Measurements from ENCODE around the gene HELZ.
A peak's percentile ranks its signal among the peaks of the same experiment; 100 is the strongest.
"Not testable (repeated sequence)": the region's sequence is repeated elsewhere in the genome, so short reads cannot be mapped to it uniquely, and the experiment has no call there.

Gene HELZ, protein sequence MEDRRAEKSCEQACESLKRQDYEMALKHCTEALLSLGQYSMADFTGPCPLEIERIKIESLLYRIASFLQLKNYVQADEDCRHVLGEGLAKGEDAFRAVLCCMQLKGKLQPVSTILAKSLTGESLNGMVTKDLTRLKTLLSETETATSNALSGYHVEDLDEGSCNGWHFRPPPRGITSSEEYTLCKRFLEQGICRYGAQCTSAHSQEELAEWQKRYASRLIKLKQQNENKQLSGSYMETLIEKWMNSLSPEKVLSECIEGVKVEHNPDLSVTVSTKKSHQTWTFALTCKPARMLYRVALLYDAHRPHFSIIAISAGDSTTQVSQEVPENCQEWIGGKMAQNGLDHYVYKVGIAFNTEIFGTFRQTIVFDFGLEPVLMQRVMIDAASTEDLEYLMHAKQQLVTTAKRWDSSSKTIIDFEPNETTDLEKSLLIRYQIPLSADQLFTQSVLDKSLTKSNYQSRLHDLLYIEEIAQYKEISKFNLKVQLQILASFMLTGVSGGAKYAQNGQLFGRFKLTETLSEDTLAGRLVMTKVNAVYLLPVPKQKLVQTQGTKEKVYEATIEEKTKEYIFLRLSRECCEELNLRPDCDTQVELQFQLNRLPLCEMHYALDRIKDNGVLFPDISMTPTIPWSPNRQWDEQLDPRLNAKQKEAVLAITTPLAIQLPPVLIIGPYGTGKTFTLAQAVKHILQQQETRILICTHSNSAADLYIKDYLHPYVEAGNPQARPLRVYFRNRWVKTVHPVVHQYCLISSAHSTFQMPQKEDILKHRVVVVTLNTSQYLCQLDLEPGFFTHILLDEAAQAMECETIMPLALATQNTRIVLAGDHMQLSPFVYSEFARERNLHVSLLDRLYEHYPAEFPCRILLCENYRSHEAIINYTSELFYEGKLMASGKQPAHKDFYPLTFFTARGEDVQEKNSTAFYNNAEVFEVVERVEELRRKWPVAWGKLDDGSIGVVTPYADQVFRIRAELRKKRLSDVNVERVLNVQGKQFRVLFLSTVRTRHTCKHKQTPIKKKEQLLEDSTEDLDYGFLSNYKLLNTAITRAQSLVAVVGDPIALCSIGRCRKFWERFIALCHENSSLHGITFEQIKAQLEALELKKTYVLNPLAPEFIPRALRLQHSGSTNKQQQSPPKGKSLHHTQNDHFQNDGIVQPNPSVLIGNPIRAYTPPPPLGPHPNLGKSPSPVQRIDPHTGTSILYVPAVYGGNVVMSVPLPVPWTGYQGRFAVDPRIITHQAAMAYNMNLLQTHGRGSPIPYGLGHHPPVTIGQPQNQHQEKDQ (N-terminal part only)

GRCh38 chr17:67245073-67245693 lies at the start of gene HELZ:
Gene HELZ, minus strand, starts transcription at chr17:67245196. Its CDS starts 26,392 bp downstream, at chr17:67218804.
- peak; percentile 87 for DNase-seq

DNA sequence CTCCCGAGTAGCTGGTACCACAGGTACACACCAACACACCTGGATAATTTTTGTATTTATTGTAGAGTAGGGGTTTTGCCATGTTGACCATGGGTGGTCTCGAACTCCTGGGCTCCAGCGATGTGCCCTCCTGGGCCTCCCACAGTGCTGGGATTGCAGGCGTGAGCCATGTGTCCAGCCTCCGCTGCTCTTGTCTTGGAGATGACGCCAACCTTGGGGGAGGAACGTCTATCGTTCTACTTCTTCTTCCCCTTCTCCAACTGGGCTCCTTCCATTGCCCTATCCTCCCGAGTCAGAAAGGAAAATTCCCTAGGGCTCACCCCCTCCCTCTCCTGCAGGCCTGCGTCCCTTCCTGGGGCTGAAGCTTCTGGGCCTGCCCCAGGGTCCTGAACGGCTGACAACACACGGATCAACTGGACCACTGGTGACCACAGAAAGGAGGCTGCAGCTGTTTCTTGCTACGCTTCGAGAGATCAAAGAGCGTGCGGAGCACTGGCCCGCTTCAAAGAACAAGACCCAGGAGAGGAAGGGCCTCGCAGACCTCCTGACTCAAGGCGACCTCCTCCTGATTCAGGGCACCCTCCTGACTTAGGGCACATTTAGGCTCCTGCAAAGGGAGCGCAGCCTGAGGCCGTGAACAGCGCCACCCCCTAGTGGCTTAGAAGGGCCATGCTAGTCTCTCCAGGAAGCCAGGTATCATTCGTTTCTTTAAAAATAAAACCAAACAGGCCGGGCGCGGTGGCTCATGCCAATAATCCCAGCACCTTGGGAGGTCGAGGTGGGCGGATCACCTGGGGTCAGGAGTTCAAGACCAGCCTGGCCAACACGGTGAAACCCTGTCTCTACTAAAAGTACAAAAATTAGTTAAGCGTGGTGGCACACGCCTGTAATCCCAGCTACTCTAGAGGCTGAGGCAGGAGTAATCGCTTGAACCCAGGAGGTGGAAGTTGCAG lies 48.5 kb upstream of the HELZ start:
- DNase-seq, result peak; percentile 57

DNA sequence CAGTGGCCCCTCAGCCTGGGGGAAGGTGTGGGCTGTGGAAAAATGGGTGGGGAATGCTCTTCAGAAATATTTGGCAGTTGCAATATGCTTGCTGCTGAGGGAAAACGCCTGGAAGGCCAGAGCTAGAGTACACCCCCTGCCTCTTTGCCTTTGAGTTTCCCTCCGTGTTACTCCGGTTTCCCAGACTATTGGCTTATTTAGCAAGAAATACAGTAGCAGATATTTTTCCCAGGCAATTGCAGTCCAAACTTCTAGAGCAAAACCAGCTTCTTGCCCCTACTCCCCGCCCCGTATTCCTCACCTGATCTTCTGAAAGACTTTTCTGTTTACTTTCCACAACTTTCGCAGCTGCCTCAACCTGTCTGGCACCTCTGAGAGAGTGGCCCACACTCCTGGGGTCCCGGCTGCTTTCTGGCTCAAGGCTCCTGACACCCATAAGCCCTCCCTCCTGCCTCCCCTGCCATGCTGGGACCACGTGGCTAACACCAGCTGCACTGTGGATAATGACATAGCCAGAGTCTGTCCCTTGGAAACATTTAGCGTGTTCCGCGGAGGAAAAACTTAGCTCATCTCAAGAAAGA lies 45.8 kb upstream of the HELZ start:
- no peak for DNase-seq

DNA sequence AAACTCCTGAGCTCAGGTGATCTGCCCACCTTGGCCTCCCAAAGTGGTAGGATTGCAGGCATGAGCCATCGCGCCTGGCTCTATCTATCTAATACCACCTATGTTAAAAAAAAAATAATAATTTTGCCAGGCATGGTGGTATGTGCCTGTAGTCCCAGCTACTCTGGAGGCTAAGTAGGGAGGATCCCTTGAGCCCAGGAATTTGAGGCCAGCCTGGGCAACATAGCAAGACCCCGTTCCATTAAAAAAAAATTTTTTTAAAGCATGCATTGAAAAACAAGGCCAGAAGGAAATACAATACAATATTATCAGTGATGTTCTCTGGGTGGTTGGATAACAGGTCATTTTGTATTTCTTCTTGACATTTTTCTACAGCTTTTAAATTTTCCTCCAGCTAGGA lies 45.2 kb upstream of the HELZ start:
- DNase-seq, result no peak

DNA sequence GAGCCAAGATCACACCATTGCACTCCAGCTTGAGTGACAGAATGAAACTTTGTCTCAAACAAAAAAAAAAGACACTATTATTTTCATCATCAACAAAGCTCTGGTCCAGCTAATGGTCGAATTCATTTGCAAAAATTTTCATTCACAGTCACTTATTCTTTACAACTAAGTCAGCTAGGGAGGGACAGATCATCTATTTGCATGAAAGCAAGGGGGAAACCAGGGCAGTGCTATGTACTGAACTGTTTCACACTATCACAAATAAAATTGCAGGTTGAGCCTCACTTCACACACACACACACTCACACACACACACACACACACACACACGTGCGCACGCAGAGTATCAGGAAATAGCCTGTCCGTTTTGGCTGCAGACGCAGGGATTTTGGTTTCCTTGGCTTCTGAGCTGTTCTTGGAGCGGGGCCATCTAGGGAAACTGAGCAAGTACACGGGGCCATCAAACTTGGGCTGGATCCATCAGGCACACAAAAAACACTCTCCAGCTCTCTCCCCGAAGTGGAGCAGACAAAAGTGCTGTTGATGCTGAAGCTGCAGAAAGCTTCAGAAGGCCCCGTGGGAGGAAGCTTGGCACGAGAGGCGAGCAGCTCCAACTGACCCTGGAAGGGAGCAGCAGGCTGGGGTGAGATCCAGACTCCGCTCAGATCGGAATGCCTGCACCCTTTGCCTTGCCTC lies 44.3 kb upstream of the HELZ start:
- no peak for DNase-seq

- DNase-seq, result not testable (repeated sequence)
These were observed 41.8 kb upstream of the HELZ start for GRCh38 chr17:67286826-67287225.

DNA sequence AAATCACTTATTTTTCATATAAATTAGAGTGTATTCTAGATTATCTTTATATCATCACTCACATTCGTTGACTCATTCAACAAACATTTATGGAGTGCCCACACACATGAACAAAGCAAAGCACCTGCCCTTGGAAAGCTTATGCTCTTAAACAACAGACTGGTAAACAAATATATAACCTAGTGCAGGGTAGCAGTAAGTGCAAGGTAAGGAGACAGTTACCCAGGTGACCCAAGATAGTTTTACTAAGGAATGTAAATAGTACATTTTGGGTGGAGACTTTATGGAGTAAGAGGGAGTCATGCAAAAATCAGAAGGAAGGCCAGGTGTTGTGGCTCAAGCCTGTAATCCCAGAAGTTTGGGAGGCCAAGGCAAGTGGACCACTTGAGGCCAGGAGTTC lies 40.4 kb upstream of the HELZ start:
- no peak for DNase-seq

GRCh38 chr17:67283731-67284516 lies 38.9 kb upstream of the HELZ start:
- DNase-seq, result no peak

- DNase-seq, result no peak
These were observed 36.7 kb upstream of the HELZ start for GRCh38 chr17:67281743-67282142.

- DNase-seq, result no peak
These were observed 36.1 kb upstream of the HELZ start for GRCh38 chr17:67281053-67281452.

DNA sequence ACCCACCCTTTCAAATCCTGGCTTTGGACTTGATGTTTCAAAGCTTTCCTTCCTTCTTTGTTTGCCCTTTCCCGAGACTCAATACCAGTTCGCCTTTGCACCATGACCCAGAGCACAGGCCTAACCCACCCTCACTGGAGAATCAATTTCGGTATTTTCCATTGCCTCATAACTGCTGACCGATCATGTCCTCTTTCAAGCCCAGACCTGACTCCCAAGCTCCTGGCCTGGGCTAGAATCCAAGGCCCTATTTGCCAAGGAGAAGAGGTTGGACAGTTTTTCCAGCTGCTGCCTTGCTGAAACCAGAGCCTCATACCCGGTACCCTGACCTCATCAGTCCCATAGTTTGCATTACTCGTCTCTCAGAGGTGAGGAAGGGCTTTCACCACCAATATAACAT lies 35.3 kb upstream of the HELZ start:
- no peak for DNase-seq

DNA sequence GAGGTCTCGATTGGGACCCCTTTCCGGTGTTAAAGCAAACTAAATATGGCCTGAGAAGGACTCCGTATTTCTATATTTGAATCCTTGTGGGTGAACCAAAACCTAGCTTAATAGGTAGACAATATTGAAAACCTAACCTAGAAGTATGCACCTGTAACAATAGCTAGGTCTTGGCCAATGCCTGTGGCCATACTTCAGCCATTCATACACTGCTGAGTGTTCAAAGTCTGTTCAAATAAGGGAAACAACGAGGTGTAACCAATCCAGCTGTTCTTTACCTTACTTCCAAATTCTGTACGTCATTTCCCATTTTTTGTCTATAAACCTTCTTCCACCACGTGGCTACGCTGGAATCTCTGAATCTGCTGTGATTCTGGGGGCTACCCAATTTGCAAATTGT lies 34.1 kb upstream of the HELZ start:
- no peak for DNase-seq

DNA sequence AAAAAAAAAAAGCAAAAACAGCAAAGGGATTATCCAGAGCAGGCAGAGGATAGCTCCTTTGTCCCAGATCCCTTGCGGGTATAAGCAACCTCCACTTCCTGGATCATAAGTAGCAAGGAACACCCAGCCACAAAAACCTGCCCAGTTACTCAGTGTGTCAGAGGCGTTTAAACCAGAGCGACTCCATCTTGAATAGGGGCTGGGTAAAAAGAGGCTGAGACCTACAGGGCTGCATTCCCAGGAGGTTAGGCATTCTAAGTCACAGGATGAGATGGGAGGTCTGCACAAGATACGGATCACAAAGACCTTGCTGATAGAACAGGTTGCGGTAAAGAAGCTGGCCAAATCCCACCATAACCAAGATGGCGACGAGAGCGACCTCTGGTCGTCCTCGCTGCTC lies 33.4 kb upstream of the HELZ start:
- DNase-seq, result no peak

DNA sequence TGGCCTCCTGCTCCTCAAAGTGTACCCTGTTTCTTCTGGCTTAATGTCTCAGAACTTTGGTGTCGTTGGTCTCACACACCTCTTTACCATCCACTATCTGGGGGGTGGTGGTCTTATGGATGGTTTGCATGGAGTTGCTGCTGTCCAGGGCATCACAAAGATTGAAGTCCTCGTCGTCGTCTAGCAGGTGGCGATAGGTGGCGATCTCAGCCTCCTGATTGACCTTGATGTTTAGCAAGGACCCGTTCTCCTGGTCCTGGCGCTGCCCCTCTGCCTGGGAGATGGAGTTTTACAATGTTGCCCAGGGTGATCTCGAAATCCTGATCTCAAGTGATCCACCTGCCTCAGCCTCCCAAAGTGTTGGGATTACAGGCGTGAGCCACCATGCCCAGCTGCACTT lies 31.1 kb upstream of the HELZ start:
- DNase-seq, result no peak

- DNase-seq, result no peak
These were observed 29.5 kb upstream of the HELZ start for GRCh38 chr17:67274466-67274865.

GRCh38 chr17:67273900-67274299 lies 28.9 kb upstream of the HELZ start:
- DNase-seq, result no peak

- no peak for DNase-seq
These were observed 27.5 kb upstream of the HELZ start for GRCh38 chr17:67272312-67273047.

GRCh38 chr17:67271187-67271586 lies 26.2 kb upstream of the HELZ start:
- not testable (repeated sequence) for DNase-seq

DNA sequence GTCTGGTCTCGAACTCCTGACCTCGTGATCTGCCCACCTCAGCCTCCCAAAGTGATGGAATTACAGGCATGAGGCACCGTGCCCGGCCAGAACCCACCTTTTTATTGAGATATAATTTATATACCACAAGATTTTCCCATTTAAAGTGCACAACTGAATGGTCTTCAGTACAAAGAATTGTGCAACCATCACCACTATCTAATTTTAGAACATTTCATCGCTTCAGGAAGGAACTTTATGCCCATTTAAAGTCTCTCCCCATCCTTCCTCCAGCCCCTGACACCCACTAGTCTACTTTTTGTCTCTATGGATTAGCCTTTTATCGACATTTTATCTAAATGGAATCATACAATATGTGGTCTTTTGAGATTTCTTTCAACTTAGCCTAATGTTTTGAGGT lies 25.4 kb upstream of the HELZ start:
- no peak for DNase-seq
